ENCODE measurements around the gene RPS6KA2. TPM values are rescaled to one million over a fixed set of nuclear protein-coding genes. Genes with fewer than 3 reads are reported as not detected.

RPS6KA2 gene
- total and polyA plus RNA-seq, 2 experiments from 2014 or later = 19.3 to 24.0 TPM

DNA sequence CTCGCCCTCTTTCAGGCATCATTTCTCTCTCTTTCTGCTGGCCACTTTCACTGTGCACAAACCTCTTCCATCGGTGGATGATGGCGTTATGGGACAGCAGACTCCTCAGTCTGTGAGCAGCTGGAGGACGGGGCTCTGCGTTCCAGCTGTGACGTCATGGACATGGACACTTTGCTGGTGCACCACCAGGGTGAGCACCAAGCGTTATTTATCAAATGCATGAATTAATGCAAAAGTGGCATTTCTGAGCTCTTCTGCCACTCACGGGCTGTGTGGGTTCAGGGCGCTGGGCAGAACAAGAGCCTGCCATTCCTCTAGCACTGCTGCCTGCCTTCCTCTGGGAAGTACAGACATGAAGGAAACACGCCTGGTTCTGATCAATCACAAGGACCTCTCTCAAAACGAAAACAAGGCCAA lies 161.4 kb downstream of the RPS6KA2 start:
- no peaks in the 10 kb centered on the region for H3K36me3 ChIP-seq

DNA sequence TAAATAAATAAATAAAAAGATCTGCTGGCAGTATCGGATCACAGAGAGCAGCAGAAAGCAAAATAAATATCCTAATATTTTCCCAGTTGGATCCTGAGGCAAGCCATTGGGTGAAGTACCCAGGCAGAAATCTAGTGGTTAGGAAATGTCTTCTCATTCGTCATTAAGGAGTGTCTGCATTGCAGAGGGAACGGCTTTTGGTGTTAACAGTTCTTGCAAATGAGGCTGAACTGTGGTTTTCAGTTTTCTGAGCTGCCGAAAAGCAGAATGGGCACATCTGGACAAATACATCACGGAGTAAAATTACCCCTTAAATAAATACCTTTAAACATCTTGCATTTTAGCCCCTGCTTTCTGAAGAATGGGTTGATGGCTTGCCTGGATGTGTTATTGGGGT lies 162.1 kb downstream of the RPS6KA2 start:
- Histone ChIP-seq H3K4me3 (no peak overlapping the region), H3K27me3 (no peaks in the 10 kb centered on the region), H3K9me3 (ENCODE audit: low read depth) (no peaks in the 10 kb centered on the region), H3K4me1 (ENCODE audit: low read depth) (no peaks in the 10 kb centered on the region), H3K36me3 (no peaks in the 10 kb centered on the region), H3K27ac (no peak overlapping the region)
- TF ChIP-seq, protein P1, sequence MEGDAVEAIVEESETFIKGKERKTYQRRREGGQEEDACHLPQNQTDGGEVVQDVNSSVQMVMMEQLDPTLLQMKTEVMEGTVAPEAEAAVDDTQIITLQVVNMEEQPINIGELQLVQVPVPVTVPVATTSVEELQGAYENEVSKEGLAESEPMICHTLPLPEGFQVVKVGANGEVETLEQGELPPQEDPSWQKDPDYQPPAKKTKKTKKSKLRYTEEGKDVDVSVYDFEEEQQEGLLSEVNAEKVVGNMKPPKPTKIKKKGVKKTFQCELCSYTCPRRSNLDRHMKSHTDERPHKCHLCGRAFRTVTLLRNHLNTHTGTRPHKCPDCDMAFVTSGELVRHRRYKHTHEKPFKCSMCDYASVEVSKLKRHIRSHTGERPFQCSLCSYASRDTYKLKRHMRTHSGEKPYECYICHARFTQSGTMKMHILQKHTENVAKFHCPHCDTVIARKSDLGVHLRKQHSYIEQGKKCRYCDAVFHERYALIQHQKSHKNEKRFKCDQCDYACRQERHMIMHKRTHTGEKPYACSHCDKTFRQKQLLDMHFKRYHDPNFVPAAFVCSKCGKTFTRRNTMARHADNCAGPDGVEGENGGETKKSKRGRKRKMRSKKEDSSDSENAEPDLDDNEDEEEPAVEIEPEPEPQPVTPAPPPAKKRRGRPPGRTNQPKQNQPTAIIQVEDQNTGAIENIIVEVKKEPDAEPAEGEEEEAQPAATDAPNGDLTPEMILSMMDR (IDR thresholded peaks at IDR 0.05; ENCODE audit: low read depth, low read length) = no peak
- no peak for DNase-seq (ENCODE audit: low read depth in 1 of 2, low spot score in 1 of 2)

More for the DNA sequence above, 161.4 kb downstream of the RPS6KA2 start:
- TF ChIP-seq, protein P1 (IDR thresholded peaks at IDR 0.05; ENCODE audit: low read depth, low read length) = no peak
- DNase-seq (ENCODE audit: low read depth in 1 of 2, low spot score in 1 of 2) = peak in 1 of 2 donors; percentile 42
- H3K27me3 ChIP-seq = no peaks in the 10 kb centered on the region
- no peak overlapping the region for H3K27ac ChIP-seq
- H3K4me3 ChIP-seq = no peak overlapping the region
- no peaks in the 10 kb centered on the region for H3K9me3 ChIP-seq (ENCODE audit: low read depth)
- H3K4me1 ChIP-seq (ENCODE audit: low read depth) = no peaks in the 10 kb centered on the region

DNA sequence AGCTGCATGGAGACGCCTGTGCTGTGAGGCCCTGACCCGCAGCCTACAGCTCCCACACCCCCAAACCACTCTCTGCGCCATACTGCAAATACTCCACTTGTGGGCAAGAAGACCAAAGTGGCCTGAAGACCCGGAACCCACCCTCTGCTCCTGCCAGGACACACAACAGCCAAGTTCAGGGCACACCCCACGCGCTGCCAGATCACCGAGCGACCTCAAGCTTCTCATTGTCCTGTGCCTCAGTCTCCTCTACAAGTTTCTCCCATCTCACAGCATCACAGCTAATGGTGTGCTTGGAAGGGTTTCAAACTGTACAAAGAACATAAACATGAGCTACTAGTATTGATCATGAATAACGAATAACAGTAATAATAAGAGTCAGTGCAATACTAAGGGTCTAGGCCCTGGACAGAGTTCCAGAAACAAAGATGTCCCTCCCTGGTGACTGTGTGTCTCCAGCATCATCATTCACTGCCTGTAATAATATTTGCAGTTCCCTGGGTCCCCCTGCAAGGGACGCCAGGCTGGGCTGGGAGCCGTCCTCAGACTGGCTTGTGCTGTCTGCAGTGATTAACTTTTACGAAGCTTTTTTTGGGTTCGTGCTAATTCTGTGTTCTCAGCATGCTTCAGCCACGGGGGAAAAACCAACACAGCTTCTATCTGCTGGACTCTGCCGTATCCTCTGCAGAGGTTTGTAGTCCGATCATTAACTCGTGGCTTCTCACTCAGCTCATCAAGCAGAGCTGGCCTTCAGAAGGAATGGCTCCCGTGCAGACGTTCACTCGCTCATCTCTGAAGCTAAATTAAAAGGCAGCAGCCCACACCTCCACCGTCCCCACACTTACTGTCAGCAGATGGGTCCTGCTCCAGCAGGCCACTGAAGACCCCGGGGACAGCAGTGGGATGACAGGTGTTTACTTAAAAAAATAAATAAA lies 162.7 kb downstream of the RPS6KA2 start:
- H3K27me3 ChIP-seq = no peaks in the 10 kb centered on the region
- H3K36me3 ChIP-seq = no peaks in the 10 kb centered on the region
- no peaks in the 10 kb centered on the region for H3K9me3 ChIP-seq (ENCODE audit: low read depth)
- TF ChIP-seq, protein P1 (IDR thresholded peaks at IDR 0.05; ENCODE audit: low read depth, low read length) = no peak
- no peak overlapping the region for H3K27ac ChIP-seq
- no peaks in the 10 kb centered on the region for H3K4me1 ChIP-seq (ENCODE audit: low read depth)
- DNase-seq (ENCODE audit: low read depth in 1 of 2, low spot score in 1 of 2) = no peak
- no peak overlapping the region for H3K4me3 ChIP-seq

DNA sequence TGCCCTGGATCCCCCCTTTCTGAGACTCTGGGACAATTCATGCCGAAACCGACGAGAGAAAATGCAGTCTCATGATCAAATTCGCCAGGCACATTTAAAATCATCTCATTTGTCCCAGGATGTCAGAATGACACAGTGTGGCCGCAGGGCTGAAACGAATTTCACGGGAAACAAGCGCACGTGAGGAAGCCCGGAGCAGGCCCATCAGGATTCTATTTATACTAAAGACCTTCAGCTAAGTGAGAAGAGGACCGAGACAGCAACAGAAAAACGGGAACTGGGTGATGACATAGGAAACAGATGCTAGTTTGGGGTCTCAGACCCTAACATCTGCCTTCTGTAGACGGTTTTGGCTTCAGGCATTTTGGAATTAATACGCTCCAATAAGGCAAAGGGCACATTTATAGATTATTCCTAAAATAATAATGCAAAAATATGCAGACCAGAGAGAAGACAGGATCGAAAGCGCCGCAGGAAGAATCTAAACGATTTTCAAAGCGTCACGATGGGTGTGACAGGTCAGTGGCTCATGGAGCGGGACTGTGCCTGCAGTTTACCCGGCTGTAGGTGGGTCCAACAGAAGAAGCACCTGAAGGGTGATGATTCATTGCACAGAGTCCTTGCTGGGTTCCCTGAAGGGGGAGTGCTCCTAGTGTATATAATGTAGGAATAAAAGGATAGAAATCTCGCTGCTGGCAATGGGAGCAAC lies 163.5 kb downstream of the RPS6KA2 start:
- DNase-seq (ENCODE audit: low read depth in 1 of 2, low spot score in 1 of 2) = no peak
- Histone ChIP-seq H3K9me3 (ENCODE audit: low read depth) (no peaks in the 10 kb centered on the region), H3K27ac (no peak overlapping the region), H3K4me3 (no peak overlapping the region), H3K27me3 (no peaks in the 10 kb centered on the region), H3K4me1 (ENCODE audit: low read depth) (no peaks in the 10 kb centered on the region), H3K36me3 (no peaks in the 10 kb centered on the region)
- TF ChIP-seq, protein P1 (IDR thresholded peaks at IDR 0.05; ENCODE audit: low read depth, low read length) = no peak

DNA sequence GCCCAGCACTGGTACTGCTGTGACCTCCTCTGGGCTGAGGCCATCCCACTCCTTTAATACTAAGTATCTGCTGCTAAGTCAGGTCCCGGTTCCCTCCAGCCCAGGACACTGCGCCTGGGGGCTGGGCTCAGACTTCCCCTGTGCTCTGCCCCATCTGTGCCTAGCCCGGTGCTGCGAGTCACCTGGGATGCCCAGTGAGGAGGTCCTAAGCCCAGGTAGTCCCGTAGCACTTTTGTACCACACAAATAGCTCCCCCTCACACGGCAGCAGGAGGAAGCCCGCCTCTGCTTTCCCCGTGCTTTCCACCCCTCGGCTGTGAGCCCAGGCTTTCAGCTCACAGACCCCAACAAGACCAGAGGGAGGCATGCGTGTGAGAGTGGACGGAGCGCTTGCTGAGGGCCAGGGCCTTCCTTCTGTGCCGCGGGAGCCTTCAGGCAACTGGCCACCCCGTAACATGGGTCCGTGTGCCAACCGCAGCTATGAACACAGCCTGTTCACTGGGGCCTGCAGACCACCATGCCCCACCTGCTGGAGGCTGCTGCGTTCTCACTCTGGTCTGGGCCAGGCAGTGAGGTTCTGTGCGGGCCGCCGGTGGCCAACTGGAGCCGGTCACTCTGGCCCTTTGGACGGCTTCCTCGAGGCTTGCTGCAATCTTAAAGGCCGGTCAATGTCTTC lies 164.5 kb downstream of the RPS6KA2 start:
- Histone ChIP-seq H3K4me3 (no peak overlapping the region), H3K4me1 (ENCODE audit: low read depth) (no peaks in the 10 kb centered on the region), H3K36me3 (no peaks in the 10 kb centered on the region), H3K27me3 (no peaks in the 10 kb centered on the region), H3K9me3 (ENCODE audit: low read depth) (no peaks in the 10 kb centered on the region), H3K27ac (no peak overlapping the region)
- DNase-seq (ENCODE audit: low read depth in 1 of 2, low spot score in 1 of 2) = no peak
- TF ChIP-seq, protein P1 (IDR thresholded peaks at IDR 0.05; ENCODE audit: low read depth, low read length) = no peak
